ENCODE results near the gene KCNAB2.

DNA sequence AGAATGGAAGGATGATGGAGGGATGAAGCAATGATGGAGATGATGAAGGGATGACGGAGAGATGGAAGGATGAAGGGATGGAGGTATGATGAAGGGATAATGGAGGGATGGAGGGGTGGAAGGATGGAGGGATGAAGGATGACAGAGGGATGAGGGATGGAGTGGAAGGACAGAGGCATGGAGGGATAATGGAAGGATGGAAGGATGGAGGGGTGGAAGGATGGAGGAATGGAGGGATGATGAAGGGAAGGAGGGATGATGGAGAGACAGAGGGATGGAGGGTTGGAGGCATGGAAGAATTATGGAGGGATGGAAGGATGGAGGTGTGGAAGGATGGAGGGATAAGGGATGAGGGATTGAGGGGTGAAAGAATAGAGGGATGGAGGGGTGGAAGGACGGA is 62.8 kb downstream of the KCNAB2 start:
- TF ChIP-seq, protein P1, sequence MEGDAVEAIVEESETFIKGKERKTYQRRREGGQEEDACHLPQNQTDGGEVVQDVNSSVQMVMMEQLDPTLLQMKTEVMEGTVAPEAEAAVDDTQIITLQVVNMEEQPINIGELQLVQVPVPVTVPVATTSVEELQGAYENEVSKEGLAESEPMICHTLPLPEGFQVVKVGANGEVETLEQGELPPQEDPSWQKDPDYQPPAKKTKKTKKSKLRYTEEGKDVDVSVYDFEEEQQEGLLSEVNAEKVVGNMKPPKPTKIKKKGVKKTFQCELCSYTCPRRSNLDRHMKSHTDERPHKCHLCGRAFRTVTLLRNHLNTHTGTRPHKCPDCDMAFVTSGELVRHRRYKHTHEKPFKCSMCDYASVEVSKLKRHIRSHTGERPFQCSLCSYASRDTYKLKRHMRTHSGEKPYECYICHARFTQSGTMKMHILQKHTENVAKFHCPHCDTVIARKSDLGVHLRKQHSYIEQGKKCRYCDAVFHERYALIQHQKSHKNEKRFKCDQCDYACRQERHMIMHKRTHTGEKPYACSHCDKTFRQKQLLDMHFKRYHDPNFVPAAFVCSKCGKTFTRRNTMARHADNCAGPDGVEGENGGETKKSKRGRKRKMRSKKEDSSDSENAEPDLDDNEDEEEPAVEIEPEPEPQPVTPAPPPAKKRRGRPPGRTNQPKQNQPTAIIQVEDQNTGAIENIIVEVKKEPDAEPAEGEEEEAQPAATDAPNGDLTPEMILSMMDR (IDR thresholded peaks at IDR 0.05) = no peak
- no peak for TF ChIP-seq POLR2A (IDR thresholded peaks at IDR 0.05)
- TF ChIP-seq POLR2AphosphoS5 (IDR thresholded peaks at IDR 0.05) = no peak

All from prostate gland (tissue), 2 donors.